GM21390 (cell line): ENCODE results near the gene SEC31A.

Experiments used
- ATAC-seq: cut with Tn5 transposase; IDR thresholded peaks from one replicate; pipeline ENCODE4 v1.9.1; 2021; ENCODE audit not compliant: unreplicated experiment

The SEC31A gene

DNA sequence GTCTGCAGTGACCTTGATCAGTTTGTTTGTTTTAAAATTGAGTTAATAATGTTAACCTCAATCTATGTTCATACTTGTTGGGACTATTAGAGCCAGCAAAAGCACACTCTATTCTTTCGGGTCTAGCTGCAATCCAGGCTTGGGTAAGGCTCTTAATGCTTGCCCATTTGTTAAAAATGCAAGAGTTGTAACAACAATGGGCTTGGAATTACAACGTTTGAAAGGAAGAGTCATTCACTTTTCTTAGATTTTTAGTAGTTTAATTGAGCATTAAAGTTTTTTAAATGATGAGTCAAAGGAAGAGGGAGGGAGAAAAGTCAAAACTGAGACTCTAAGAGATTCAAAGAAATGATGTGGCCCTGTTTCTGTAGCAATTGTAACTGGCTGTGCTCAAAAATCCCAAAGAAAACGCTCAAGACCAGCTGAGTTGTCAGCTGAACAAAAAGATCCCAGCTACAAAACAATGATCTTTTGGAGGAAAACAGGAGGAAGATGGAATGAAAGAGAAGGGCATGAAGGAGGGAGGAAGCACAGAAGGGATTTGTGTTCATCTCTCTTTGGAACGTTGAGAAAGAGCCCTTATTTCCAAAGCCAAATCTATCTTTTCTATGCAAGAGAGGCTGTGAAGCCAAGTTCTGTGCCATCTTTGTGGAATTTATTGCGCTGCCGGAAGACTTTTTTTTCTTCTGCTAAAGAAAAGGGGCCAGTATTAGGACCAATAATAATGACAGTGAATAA, 97.9 kb downstream of the SEC31A start:
- ATAC-seq, result no peak

- ATAC-seq, result no peak
Observed at GRCh38 chr4:82791179-82791578, 99.8 kb downstream of the SEC31A start.

- ATAC-seq, result no peak
Observed at GRCh38 chr4:82790060-82790660, 100.8 kb downstream of the SEC31A start.

- ATAC-seq, result no peak
Observed at GRCh38 chr4:82789025-82789776, 101.8 kb downstream of the SEC31A start.

- ATAC-seq, result no peak
Observed at GRCh38 chr4:82787342-82787741, 103.6 kb downstream of the SEC31A start.

- ATAC-seq, result no peak
Observed at GRCh38 chr4:82786828-82787227, 104.1 kb downstream of the SEC31A start.

DNA sequence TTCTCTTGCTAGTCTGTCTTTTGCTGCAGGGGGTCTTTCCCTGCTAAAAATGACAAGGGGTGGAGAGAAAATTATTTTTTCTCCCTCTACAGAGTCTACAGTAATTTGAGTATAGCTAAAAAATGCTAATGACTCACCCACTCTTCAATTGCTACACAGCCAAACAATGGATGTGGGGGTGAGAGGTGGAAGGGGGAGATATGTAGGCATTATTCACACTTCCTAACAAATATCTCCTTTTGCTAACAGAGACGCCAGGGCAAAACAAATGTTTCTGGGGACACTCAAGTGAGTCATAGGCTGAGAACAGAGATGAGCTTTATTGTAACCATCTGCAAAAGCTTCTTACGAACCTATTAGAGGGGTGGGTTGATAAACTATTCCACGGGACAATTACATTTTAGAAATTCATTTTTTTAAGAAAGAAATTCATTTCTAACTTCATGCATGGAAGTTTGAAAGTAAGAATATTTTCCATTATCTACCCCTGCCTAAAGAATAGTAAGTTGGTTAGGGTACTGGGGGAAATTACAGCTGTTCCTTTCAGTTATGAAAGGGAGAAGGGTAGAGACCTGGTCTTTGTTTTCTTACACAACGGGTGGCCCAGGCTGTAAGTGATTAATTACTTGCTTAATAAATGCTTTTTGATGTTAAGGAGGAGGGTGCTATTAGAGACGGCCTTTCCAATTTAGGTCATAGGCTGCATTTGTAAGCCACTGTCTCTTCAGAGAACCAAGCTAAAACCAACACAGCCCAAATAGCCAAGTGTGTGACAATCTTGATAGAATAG, 105.1 kb downstream of the SEC31A start:
- ATAC-seq, result no peak

GRCh38 chr4:82784681-82785610, 106.0 kb downstream of the SEC31A start:
- ATAC-seq, result no peak

DNA sequence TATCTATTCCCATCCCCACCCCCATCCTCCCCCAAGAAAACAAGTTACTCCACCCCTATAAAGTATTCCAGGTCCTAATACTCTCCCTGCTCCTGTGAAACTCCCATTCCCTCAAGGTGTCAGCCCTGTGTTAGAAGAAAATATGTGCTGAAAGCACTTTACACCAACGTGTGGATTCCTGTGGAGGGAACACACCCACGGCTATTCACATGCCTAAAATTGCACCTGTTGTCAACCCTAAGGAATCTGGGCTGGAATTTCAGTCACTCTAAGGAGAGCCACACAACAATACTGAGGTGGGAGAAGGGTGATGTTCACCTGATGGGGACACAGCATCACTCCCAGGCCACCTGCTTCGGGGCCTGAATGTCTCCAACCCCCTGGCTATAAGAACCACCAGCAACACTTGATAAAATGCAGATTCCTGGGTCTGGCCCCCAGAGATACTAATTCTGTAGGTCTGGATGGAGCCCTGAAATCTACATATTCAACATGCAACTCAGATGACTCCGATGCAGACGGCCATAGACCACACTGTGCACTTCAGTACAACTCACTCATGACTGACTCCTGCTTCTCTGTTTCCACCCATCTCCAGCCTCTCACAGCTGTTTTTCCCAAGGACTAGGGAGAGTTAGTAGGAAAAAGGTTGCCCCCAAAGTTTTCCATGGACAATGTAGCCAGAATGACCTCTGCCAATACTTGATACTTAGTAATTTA, 108.2 kb downstream of the SEC31A start:
- ATAC-seq, result no peak

DNA sequence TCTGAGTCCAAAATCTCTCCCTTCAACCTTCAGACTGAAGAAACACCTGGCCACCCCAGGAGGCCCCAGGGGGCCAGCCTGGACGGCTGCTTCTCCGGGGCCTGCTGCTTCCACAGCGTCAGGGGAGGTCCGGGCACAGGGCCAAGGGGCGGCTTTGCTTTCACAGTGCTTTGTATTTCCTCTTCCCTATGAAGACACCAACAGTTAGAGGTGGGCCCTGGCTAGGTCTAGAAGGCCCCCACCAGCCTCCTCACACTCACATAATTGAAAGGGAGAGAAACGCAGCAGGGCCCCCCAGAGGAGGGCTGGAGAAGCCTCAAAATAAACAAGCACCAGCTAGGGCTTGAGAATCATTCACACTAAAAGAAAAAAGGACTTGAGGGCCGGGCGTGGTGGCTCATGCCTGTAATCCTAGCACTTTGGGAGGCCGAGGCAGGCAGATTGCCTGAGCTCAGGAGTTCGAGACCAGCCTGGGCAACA, 110.2 kb downstream of the SEC31A start:
- peak; percentile 83 for ATAC-seq

DNA sequence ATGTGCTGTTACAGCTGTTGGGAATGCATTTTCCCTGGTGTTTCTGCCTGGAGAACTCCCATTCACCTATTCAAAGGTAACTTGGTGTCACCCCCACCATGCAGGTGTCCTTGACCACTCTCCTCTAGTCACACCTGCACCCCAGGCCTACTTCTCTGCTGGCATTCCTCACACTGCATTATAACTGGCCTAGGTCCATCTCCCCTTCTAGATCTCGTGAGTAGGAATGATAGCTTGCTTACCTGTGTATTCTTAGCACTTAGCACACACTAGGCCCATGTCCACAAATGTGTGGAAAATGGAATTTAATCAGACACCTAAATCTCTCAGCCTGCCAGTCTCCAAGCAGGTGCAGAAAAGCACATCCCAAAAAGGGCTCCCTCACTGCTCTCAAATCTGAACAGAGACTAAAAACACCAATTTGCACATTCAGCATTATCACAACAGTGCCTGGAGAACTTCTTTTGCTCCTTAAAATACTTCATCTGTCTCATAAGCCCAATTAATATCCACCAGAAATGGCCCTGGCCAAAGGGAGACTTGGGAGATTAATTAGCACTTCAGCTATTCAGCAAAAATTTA, 110.7 kb downstream of the SEC31A start:
- no peak for ATAC-seq

GRCh38 chr4:82779032-82779431, 111.9 kb downstream of the SEC31A start:
- ATAC-seq, result no peak

DNA sequence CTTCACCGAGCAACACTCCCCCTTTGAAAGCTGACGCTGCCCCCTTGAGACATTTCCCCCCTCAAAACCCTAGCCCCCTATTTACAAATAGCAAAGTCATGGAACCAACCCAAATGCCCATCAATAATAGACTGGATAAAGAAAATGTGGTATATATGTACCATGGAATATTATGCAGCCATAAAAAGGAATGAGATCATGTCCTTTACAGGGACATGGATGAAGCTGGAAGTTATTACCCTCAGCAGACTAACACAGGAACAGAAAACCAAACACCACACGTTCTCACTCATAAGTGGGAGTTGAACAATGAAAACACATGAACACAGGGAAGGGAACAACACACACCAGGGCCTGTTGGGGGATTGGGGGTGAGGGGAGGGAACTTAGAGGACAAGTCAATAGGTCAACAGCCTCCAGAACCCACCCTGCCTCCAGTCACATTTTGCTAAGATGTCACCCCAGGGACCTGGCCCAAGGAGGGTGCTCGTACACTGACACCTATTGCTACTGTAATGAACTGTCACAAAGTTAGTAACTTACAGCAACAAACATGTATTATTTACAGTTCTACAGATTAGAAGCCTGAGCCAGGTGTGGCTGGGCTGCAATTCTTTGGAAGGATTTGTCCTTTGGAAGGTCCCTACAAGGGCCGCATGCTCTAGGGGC, 113.0 kb downstream of the SEC31A start:
- ATAC-seq, result no peak

DNA sequence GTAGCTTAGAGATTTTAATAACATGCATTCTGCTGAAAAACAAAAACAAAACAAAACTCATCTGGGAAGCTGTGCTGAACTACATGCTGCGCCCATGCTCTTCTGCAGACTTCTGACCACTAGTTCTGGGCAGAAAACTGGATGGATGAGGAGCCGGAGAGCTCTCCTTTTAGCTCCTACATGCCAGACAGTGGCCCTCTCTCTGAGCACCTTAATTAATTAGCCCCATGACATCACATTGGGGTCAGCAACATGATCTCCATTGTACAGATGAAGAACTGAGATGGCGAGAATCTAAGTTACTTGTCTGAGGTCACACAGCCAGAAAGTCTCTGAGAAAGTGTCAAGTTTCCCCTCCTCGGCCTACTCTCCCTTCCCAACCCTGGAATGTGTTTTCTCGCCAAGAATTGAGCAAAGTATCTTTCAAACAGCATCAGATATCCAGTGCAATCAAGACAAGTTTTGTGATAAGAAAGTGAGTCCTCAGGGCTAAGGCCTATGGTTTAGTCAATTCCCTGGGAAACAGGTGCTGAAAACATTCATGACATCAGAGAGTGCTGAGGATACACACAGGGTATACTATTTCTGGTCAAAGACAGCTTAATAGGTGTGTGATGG, 113.9 kb downstream of the SEC31A start:
- ATAC-seq, result no peak

- no peak for ATAC-seq
Observed at GRCh38 chr4:82775243-82775642, 115.7 kb downstream of the SEC31A start.

- ATAC-seq, result no peak
Observed at GRCh38 chr4:82774711-82775171, 116.2 kb downstream of the SEC31A start.

DNA sequence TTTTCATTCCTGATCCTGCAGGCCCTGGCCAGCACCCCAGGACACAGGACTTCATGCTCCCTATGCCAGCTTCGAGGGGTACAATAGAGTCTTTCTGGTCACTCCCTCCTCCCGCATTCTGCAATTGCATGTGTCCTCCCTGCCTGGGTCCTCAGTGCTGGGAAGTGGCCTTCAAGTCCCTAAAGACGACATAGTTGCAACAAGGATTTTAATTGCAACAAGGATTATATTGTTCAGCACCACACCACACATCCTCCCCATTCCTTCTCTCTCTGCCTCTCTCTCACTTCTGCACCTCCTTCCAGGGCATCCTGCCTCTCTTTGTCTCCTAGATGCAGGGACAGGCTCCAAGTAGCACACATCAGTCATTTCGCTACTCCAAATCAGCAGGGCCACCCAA, 117.9 kb downstream of the SEC31A start:
- ATAC-seq, result no peak

DNA sequence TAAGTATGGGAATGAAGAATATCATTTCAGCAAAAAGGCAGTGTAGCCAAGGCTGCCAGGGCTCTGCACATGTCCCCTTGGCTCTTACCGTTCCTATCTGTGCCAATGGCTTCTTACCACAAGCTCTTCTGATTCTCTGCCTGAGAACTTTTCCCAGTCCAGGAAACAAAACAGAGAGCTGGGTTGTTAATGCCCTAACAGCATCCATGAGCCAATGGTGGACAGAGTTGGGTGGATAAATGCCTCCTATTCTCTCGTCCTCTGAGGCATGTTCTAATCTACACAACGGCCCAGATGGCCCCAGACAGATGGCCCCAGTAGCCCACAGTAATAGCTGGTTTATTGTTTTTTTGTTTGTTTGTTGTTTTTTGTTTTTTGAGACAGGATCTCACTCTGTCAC, 120.3 kb downstream of the SEC31A start:
- no peak for ATAC-seq
